NCI-H146 treated with DMSO at 0.1 percent for 48 hours (cell line): ENCODE measurements around the gene FBXO7.
"Not testable (repeated sequence)": the region's sequence is repeated elsewhere in the genome, so short reads cannot be mapped to it uniquely, and the experiment has no call there.

Source experiments
- DNase-seq: peaks from one replicate; lab custom pipeline; 2025; ENCODE audit not compliant: unreplicated experiment; lab: John Stamatoyannopoulos, UW

Gene FBXO7

GRCh38 chr22:32474635-32475467 is at the start of gene FBXO7:
Gene FBXO7 (plus strand): TSS chr22:32474811. CDS start chr22:32475003, 192 bp downstream.
- DNase-seq = peak; percentile 57

- no peak for DNase-seq
These were observed 47.7 kb upstream of the FBXO7 start for GRCh38 chr22:32426881-32427280.

GRCh38 chr22:32430352-32430751 is 44.3 kb upstream of the FBXO7 start:
- no peak for DNase-seq

GRCh38 chr22:32444068-32444467 is 30.5 kb upstream of the FBXO7 start:
- DNase-seq = peak; percentile 17

- no peak for DNase-seq
These were observed 28.3 kb upstream of the FBXO7 start for GRCh38 chr22:32446321-32446720.

GRCh38 chr22:32448980-32449379 is 25.6 kb upstream of the FBXO7 start:
- no peak for DNase-seq

- no peak for DNase-seq
These were observed 17.6 kb upstream of the FBXO7 start for GRCh38 chr22:32457031-32457430.

GRCh38 chr22:32462452-32462851 is 12.2 kb upstream of the FBXO7 start:
- no peak for DNase-seq

GRCh38 chr22:32465661-32466060 is 8.9 kb upstream of the FBXO7 start:
- no peak for DNase-seq

- no peak for DNase-seq
These were observed 8.1 kb upstream of the FBXO7 start for GRCh38 chr22:32466496-32466895.

- no peak for DNase-seq
These were observed 4.8 kb upstream of the FBXO7 start for GRCh38 chr22:32469799-32470212.

GRCh38 chr22:32473388-32473952 is 1.1 kb upstream of the FBXO7 start:
- peak; percentile 57 for DNase-seq

- DNase-seq = no peak
These were observed 928 bp downstream of the FBXO7 start for GRCh38 chr22:32475468-32476010.

- DNase-seq = no peak
These were observed 1.9 kb downstream of the FBXO7 start for GRCh38 chr22:32476281-32477195.

- DNase-seq = no peak
These were observed 3.0 kb downstream of the FBXO7 start for GRCh38 chr22:32477596-32477995.

- not testable (repeated sequence) for DNase-seq
These were observed 3.9 kb downstream of the FBXO7 start for GRCh38 chr22:32478552-32478951.

GRCh38 chr22:32478994-32479393 is 4.4 kb downstream of the FBXO7 start:
- no peak for DNase-seq

- no peak for DNase-seq
These were observed 5.6 kb downstream of the FBXO7 start for GRCh38 chr22:32480238-32480637.

- DNase-seq = no peak
These were observed 8.1 kb downstream of the FBXO7 start for GRCh38 chr22:32482708-32483107.

GRCh38 chr22:32486656-32487390 is 12.2 kb downstream of the FBXO7 start:
- no peak for DNase-seq

- no peak for DNase-seq
These were observed 12.8 kb downstream of the FBXO7 start for GRCh38 chr22:32487461-32487860.
